Ramos (cell line): Measurements from ENCODE around the gene FAM229B.
"Not testable (repeated sequence)": the region's sequence is repeated elsewhere in the genome, so short reads cannot be mapped to it uniquely, and the experiment has no call there.

Source experiments
- in situ Hi-C: fragments of 300-500 bp; cut with MboI; formaldehyde crosslinking; loops from one replicate; pipeline ENCODE4 v1.14.3; 2022; ENCODE audit warnings: low sequenced_read_pairs; ENCODE audit not compliant: unreplicated experiment

Gene FAM229B

DNA sequence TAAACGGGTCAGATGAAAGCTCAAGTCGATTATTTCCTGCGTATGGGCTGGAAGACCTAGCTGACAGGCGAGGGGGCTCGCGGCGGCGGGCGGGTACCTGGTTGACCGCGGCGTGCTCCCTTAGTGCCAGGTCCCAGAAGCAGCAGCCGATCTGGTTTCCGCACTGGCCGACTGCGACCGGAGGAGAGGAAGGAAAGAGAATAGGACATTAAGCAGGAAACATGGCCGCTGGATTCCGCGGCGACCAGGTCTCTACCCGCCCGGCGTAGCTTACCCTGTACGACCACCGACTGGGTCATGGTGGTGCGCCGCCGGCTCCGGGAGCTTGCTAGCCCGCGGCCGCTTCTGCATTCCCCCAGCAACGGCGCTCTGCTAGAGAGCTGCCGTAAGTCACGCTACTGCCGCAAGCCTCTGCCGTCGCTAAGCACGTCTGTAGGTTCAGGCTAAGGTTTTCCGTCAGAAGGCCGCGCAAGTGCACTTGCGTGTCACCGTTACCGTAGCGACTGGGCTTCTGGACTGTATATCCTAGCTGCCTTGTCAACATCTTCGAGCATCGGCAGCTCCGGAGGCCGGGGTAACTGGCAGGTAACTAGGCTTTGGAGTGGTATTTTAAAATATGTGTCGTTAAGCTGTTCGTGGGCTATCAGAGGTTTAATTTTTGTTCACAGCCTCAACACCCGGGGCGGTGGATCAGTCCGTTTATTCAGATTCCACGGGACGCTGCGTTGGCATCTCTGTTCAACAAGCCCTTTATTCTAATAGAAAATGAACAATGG lies at the start of gene FAM229B, which contains the start of gene TUBE1:
FAM229B (plus strand) TSS at position 456 of the 776 bp plus-strand sequence. CDS start 11,693 bp downstream, outside the sequence.
TUBE1 (minus strand) TSS at position 347 of the 776 bp plus-strand sequence; CDS start at position 299, 48 bp downstream.
- in situ Hi-C loops = no loop called here

DNA sequence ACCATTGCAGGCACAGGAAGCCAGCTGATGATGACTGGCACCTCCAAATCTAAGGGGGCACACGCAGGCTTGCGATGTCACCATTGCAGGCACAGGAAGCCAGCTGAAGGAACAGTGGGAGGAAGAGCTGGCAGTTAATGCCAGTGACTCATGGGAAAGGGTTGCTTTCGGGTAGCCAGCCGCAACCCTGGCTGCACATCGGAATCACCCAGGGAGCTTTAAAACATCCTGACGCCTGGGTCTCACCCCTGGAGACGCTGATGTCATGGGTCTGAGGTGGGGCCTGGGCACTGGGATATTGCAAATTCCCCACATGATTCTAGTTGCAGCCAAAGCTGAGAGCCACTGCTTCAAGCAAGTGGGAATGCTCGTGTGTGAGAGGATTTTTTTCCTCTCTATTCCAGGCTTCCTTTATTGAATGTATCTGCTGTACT lies 49.6 kb upstream of the FAM229B start:
- in situ Hi-C loops = loop anchor here (25.0 kb wide), 1 partner anchor 775 kb away; a partner anchor contains a TSS

DNA sequence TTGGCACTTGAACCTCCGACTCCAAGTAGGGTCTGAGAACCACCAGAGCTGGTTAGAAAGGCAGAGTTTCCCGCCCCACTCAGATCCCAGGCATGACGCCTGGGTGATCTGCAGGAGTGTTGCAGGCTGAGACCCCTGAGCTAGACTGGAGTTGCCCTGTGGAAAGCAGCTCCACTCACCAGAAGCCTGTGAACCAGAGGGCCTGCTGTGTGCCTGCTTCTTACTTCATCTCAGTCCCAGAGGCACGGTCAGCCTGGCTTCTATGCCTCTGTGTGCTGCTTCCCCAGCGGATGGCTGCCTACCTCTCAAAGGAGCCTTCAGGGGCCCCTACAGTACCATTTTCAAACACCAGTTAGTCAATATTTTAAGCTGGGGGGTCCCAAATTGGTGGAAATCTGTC lies 49.1 kb upstream of the FAM229B start:
- in situ Hi-C loops = loop anchor here (25.0 kb wide), 1 partner anchor 776 kb away; a partner anchor contains a TSS

- in situ Hi-C loops = loop anchor here (25.0 kb wide), 1 partner anchor 777 kb away; a partner anchor contains a TSS
Observed at GRCh38 chr6:112038756-112039430, 48.5 kb upstream of the FAM229B start.

GRCh38 chr6:112039431-112039770 lies 48.0 kb upstream of the FAM229B start:
- in situ Hi-C loops = loop anchor here (25.0 kb wide), 1 partner anchor 777 kb away; a partner anchor contains a TSS

- in situ Hi-C loops = loop anchor here (25.0 kb wide), 1 partner anchor 779 kb away; a partner anchor contains a TSS
Observed at GRCh38 chr6:112040956-112041355, 46.4 kb upstream of the FAM229B start.

DNA sequence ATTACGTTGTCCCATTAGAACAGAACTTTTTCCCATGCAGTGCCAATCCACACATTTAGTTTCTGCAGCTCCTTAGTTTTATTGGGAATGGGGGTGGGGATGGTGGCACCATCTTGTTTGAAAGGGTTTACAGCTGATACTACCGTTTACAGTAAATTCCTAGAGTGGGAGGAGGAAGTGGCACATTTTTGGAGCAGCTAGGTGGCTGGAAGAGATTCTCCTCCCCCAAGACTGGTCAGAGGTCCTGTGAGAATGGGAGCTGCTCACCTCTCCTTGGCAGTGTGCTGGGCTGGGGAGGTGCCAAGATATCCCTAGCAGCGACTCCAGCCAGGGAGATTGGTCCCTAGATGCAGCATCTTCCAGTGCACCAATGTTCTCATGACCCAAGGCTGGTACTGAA lies 45.9 kb upstream of the FAM229B start:
- in situ Hi-C loops = loop anchor here (25.0 kb wide), 1 partner anchor 779 kb away; a partner anchor contains a TSS

DNA sequence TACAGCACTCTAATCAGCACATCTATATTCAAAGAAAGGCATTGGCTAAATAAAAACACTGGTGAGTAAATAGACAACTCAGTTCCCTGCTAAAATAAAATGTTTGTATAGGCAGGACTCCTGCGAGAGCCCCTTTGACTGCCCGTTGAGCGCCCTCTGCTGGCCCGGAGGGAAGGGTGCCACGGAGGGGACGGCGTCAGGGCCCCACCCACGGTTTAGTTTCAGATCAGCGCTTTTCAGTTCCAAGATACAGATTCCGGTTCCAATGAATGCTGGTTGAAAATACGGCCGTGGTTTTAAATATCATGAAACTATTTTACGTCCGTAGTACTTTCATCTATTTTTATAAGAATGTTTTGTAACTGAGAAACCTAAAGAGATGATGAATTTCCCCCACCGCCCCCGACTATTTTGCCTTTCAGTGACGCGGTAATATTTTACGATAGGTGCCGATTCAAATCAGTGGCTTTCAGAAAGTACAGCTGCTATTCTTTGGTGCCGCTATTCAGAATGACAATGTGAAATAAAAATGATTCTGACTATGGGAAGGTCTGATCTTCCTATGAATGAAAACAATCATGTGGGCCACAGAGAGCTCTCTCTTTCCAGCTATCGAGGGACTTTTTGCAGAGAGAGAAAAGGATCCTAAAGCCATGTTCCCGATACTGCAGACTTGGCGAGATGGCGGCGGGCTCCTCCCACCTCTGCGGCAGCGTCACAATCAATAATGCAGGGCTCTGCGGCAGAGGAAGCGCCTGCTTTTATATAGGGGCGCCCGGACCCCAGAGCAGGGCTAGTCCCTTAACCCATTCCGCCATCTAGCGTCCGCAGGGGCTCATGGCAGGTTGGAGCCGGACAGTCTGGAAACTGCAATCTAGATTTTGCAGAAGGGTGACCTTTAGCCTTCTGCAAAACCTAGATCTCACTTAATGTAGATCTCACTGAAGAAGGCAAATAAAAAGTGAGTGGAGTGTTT lies 44.1 kb upstream of the FAM229B start:
- in situ Hi-C loops = loop anchor here (25.0 kb wide), 1 partner anchor 781 kb away; a partner anchor contains a TSS

DNA sequence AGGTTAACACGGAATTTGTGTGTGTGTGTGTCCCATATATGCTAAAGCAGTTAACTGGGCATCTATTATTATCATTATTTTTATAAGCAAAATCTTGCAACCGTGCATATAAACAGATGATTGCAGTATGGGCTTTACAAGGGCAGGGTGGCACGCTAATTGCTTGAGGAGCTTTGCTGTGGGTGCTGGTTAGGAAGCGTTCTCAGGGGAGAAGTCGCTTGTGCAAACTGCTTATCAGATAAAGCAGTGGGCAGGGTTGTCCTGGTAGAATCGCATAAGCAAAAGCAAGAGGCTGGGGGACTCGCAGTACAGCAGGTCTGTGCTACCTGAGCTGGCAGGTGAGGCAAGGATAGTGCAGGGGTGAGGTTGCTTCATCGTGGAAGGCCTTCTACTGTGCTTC lies 43.2 kb upstream of the FAM229B start:
- in situ Hi-C loops = loop anchor here (25.0 kb wide), 1 partner anchor 782 kb away; a partner anchor contains a TSS

GRCh38 chr6:112044856-112045255 lies 42.5 kb upstream of the FAM229B start:
- in situ Hi-C loops = loop anchor here (25.0 kb wide), 1 partner anchor 783 kb away; a partner anchor contains a TSS

GRCh38 chr6:112047523-112047922 lies 39.9 kb upstream of the FAM229B start:
- in situ Hi-C loops = loop anchor here (25.0 kb wide), 1 partner anchor 785 kb away; a partner anchor contains a TSS

DNA sequence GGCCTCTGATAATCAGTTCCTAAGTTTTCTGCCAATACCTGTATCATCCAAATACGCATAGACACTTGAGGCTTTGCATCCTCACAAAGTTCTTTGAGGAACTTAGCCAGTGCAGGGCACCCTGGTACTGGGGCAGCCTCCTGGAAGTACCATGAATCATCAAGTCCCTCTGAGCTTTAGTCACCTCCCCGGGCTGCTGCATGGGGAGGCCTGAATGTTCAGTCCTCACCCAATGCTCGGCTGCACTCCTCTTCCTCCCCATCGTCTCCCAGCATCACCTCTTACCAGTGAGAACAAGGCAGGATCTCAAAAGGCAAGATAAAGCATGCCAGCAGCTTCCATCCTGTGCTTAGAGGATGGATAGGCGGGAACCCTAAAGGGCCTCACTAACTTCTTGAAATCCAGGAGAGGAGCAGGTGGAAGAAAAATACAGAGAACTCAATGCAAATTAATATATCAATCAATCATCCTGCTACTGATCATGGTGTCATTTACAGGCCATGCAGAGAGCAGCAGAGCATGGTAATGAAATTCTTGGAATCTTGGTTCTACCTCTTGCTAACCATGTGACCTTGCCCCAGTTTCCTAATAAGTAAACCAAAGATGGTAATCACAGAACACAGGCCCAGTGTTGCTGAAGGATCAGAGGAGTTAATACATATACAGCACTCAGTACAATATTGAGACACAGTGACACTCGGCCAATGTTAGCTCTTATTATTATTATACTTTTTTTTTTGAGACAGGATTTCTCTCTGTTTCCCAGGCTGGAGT lies 38.2 kb upstream of the FAM229B start:
- in situ Hi-C loops = loop anchor here (25.0 kb wide), 1 partner anchor 787 kb away; a partner anchor contains a TSS

DNA sequence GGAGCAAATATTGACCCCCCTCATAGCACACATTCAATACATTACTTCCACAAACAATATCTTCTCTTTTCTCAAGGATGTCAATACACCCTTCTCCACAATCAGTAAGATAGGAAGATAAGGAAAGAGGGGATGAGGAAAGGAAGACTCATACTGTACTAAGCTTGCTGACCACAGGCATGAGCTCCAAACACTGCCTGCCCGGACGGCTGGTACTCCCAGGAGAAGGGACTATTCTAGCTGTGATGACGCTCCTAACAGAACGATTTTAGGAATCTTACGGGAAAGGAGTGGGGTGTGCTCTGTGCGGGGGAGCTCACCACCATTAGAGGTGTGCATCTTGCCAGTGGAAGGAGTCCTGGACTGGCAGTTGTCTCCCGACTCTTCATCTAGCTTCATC lies 37.4 kb upstream of the FAM229B start:
- in situ Hi-C loops = loop anchor here (25.0 kb wide), 1 partner anchor 788 kb away; a partner anchor contains a TSS

- in situ Hi-C loops = no loop called here
Observed at GRCh38 chr6:112050429-112050828, 37.0 kb upstream of the FAM229B start.

- in situ Hi-C loops = not testable (repeated sequence)
Observed at GRCh38 chr6:112051251-112051740, 36.1 kb upstream of the FAM229B start.

DNA sequence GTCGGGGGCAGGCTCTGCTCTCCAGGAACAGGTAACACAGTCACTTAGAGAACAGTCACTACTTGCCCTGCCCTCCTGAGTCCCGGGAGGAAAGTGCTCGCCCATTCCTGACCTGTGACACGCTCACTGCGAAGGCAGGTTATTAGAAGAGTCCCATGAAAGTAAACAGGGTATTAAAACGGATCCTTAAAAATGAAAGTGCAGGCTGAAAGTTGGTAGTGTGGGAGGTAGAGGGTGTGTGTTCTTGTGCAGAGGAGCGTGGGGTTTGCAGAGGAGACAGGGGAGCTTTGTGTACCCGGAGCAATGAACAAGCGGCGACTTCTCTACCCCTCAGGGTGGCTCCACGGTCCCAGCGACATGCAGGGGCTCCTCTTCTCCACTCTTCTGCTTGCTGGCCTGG lies 33.4 kb upstream of the FAM229B start, which contains the start of gene CCN6:
CCN6 (plus strand) TSS at position 104 of the 400 bp plus-strand sequence; CDS start at position 358, 254 bp downstream.
- in situ Hi-C loops = no loop called here

DNA sequence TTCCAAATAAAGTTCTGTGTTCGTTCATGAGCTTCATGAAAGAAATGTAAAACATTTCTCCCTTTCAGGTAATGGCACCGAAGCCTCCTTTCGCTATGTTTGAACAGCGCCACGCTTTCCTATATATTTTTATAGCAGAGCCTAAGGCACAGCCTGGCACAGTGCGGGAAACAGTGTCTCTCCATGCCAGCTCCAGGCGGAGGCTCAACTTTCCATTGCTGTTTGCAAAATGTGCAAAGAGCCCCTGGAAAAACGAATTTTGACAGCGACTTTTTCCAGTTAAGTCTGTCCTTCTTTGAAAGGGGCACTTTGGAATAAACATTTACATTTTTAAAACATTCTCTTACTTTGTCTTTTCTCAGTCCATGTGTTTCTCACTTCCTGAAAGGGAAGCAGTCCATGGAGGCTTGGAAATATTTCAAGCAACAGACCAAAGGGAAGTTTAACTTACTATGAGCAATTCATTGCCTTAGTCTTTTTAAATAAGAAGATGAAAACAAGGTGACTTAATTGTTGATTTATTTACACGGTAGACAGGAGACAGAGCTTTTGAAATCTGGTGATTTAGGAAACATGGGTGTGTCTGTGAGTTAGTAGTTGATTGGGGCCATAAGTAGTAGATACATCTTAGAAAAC lies 32.7 kb upstream of the FAM229B start:
- in situ Hi-C loops = no loop called here
